GM23248 (cell line): ENCODE data around the gene PANX2.
"Not testable (repeated sequence)": the region's sequence is repeated elsewhere in the genome, so short reads cannot be mapped to it uniquely, and the experiment has no call there.

ENCODE experiments used
- EZH2 ChIP-seq: fragments of 200-600 bp; sonication (generic); IDR thresholded peaks from 2 replicates; pipeline ENCODE4 v1.6.1; 2018; ENCODE audit warnings: antibody characterized with exemption, mild to moderate bottlenecking; ENCODE audit not compliant: insufficient read depth, poor library complexity, severe bottlenecking
- EZH2phosphoT487 ChIP-seq: fragments of 200-600 bp; sonication (generic); IDR thresholded peaks from 2 replicates; pipeline ENCODE4 v1.6.1; 2018; ENCODE audit warnings: antibody characterized with exemption, moderate library complexity, mild to moderate bottlenecking, low read depth; ENCODE audit not compliant: insufficient read depth

- not testable (repeated sequence) for TF ChIP-seq EZH2phosphoT487, EZH2
Observed at GRCh38 chr22:50168490-50169180, 1.9 kb upstream of the PANX2 start.
